HG03025 (cell line): ENCODE results near the gene CACNA1B.

ENCODE experiments used
- ATAC-seq: cut with Tn5 transposase; IDR thresholded peaks from one replicate; pipeline ENCODE4 v1.9.1; 2021; ENCODE audit warnings: mild to moderate bottlenecking, moderate library complexity; ENCODE audit not compliant: unreplicated experiment, low FRiP score

The CACNA1B gene

DNA sequence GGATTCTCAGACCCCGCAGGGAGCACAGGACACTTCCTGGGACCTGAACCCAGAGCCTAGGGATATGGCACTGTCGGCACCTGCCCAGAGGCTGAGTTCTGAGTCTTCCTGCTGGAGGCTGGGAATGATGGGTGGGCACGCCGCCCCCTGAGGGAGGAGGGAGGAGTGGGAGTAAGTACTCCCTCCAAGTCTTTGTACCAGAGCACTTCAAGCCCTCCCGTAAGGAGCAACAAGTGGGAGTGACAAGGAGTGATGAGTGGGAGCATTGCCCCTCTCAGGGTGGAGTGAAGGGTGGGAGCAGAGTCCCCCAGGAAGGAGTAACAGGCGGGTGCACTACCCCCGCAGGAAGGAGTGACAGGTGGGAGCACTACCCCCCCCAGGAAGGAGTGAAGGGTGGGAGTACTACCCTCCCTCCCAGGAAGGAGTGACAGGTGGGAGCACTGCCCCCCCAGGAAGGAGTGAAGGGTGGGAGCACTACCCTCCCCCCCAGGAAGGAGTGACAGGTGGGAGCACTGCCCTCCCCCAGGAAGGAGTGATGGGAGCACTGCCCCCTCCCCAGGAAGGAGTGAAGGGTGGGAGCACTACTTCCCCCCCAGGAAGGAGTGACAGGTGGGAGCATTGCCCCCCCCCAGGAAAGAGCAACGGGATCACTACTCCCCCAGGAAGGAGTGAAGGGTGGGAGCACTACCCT is 100.1 kb downstream of the CACNA1B start:
- no peak for ATAC-seq

DNA sequence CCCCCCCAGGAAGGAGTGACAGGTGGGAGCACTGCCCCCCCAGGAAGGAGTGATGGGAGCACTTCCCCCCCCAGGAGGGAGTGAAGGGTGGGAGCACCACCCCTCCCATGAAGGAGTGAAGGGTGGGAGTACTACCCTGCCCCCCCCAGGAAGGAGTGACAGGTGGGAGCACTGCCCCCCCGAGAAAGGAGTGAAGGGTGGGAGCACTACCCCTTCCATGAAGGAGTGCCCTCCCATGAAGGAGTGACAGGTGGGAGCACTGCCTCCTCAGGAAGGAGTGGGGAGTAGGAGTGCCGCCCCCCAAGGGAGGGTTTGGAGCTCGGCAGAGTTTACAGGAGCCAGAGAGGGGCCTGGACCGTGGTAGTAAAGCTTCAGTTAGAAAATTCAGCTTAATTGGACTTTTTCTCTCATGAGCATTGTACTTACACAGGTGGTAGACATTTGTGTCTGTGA is 100.7 kb downstream of the CACNA1B start:
- no peak for ATAC-seq

- no peak for ATAC-seq
Measured at GRCh38 chr9:137982200-137982599, 104.6 kb downstream of the CACNA1B start.

DNA sequence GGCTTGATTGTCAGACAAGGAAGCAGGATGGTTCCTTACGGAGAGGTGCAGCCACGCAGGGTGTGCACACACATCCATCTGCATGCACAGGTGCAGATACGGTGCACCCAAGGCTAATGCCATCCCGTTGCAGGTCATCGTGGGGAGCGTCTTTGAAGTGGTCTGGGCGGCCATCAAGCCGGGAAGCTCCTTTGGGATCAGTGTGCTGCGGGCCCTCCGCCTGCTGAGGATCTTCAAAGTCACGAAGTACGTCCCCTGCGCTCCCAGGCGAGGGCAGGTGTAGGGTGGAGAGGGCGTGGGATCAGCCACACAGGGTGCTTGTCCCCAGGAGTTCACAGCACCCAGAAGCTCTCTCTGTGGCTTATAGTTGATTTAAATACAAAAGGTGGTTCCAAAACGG is 106.4 kb downstream of the CACNA1B start:
- ATAC-seq, result no peak

- no peak for ATAC-seq
Measured at GRCh38 chr9:137984520-137985257, 107.1 kb downstream of the CACNA1B start.

DNA sequence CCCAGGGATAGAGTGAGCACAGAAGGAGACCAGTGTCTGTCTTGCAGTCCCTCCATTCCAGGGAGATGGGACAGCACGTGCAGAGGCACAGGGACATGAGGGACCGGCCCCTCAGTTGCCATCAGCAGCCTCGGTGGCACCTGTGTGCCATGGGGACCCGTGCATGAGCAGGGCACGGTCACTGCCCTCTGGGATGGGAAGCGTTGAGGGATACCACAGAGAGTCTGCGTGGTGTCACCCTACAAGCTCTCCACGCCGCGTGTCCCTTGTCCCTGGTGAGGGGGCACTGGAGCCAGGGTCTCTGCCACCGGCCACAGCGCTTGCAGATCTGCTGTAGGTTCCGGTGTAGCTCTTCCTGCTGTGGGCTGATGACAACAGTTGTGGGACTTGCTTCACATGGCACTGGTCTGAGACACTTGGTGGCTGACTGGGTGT is 108.1 kb downstream of the CACNA1B start:
- no peak for ATAC-seq

DNA sequence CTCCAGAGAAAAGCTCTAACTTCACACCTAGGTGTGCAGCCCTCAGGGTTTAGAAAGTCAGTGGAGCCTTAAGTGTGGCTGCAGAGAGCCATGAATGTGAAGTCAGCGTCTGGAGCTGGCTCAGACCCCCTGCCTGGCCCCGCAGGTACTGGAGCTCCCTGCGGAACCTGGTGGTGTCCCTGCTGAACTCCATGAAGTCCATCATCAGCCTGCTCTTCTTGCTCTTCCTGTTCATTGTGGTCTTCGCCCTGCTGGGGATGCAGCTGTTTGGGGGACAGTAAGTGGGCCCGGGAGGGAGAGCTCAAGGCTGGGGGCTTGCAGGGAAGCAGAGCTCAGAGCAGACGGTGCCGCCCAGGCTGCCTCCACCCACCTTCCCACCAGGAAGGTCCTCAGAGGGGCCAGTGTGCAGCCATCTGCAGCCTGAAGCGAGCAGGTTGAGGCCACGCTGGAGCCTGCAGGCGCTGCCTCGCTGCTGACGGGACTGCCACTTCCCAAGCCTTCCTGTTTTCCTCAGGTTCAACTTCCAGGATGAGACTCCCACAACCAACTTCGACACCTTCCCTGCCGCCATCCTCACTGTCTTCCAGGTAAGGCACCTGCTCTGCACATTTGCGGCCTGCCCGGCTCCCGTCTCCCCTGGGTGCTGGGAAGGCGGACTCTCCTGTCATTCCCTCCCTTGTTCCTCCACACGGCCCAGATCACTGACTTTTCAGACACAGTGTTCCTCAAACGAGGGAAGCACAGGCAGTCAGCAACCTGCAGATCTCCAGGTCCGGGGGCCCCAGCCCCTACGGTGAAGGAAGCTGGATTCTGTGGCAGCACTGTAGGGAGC is 108.9 kb downstream of the CACNA1B start:
- no peak for ATAC-seq

- ATAC-seq, result no peak
Measured at GRCh38 chr9:137987244-137988030, 109.9 kb downstream of the CACNA1B start.

GRCh38 chr9:137988051-137988450 is 110.5 kb downstream of the CACNA1B start:
- no peak for ATAC-seq

DNA sequence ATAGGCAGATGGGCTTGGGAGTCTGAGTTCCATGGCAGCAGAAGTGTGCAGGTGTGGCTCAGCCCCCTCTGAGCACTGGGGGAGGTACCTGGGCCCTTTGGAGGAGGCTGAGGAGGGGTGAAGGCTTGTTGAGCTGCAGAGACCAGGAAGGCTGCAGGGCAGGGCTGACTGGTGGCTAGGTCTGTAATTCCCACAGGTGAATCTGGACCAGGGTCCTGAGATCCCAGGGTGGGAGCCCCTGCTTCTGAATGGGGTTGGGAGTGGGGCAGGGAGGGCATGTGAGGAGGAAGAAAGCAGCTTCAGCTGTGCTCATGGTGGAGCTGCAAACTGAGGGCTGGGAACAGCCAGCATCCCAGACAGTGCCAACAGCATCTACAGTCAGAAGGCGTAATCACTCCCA is 111.1 kb downstream of the CACNA1B start:
- no peak for ATAC-seq

- ATAC-seq, result no peak
Measured at GRCh38 chr9:137989156-137989555, 111.6 kb downstream of the CACNA1B start.

- no peak for ATAC-seq
Measured at GRCh38 chr9:137989999-137990715, 112.6 kb downstream of the CACNA1B start.

DNA sequence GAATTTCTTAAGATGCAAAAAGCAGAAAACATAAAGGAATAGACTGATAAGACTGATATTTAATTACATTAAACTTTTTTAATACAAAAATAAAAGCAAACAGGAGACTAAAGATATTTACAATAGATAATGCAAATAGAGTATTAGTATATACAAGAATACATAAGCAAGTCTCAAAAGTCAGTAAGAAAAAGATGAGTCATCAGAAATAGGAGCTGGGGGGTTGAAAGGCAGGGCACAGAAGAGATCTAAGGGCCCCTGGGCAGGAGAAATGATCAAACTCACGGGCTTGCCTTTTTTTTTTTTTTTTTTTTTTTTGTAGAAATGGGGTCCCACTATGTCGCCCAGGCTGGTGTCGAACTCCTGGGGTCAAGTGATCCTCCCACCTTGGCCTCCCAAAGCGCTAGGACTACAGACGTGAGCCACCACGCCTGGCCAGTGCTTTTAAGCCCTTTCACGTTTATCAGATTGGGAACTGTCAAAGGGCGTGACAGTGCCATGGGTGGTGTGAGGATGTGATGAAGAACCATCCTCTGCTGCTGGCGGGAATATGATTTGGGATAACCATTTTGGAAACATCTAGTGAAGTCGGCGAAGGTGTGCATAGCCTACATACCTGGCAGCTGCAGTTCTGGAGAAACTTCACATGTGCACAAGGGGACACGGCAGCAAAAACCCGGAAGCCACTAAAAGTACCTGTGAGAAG is 126.1 kb downstream of the CACNA1B start:
- ATAC-seq, result no peak

DNA sequence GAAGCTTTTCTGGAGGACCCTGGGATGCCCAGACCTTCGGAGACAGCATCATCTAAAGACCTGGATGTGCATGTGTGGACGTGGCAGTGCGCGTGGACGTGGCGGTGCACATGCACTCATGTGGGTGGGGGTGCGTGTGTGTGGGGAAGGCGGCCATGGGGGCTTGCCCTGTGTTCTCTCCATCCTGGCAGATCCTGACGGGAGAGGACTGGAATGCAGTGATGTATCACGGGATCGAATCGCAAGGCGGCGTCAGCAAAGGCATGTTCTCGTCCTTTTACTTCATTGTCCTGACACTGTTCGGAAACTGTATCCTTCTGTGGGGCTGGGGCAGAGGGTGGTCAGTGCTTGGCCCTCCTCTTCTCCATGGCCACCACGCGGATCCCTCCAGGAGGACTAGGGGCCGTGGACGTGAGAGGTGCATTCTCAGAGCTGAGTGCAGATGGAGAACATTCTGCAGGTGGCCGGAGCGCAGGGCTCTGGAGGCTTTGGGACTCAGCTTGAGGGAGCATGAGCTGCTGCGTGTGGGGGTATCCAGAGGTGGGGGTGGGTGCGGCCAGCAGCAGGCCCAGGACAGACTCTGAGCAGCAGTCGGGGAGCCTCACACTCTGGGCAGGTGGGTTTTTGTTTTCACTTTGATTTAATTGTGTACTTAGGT is 129.1 kb downstream of the CACNA1B start:
- no peak for ATAC-seq

GRCh38 chr9:138007566-138007917 is 130.0 kb downstream of the CACNA1B start:
- ATAC-seq, result no peak

GRCh38 chr9:138007918-138008841 is 130.6 kb downstream of the CACNA1B start:
- no peak for ATAC-seq

- no peak for ATAC-seq
Measured at GRCh38 chr9:138009016-138009802, 131.6 kb downstream of the CACNA1B start.
